HUDEP-2 (cell line): Measurements from ENCODE around the gene ITPR1.
A peak's percentile ranks its signal among the peaks of the same experiment; 100 is the strongest.

ENCODE experiments used
- DNase-seq, 76 experiments: peaks; one replicate each; lab custom pipeline; 2025; ENCODE audit not compliant: unreplicated experiment in 76 of 76; lab: John Stamatoyannopoulos, UW

Gene ITPR1

GRCh38 chr3:4508048-4508981, 15.2 kb downstream of the ITPR1 start:
- peak in 1 of 76 experiments; percentile 34 for DNase-seq

DNA sequence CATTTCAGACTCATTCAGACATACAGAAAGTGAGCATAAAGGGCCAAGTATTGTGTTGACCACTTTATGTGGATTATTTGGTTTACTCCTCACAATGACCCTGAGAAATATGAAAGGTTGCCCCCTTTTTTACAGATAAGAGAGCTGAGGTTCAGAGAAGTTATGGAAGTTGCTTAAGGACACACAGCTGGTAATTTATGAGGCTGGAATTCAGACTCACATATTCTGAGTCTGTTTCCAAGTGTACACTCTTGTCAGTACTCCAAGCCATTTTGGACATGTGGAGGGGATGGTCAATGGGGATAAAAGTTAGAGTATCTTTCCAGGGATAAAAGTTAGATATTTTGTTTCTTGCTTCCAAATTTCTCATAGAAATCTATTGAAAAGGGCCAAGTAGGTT, 15.9 kb downstream of the ITPR1 start:
- no peak for DNase-seq

DNA sequence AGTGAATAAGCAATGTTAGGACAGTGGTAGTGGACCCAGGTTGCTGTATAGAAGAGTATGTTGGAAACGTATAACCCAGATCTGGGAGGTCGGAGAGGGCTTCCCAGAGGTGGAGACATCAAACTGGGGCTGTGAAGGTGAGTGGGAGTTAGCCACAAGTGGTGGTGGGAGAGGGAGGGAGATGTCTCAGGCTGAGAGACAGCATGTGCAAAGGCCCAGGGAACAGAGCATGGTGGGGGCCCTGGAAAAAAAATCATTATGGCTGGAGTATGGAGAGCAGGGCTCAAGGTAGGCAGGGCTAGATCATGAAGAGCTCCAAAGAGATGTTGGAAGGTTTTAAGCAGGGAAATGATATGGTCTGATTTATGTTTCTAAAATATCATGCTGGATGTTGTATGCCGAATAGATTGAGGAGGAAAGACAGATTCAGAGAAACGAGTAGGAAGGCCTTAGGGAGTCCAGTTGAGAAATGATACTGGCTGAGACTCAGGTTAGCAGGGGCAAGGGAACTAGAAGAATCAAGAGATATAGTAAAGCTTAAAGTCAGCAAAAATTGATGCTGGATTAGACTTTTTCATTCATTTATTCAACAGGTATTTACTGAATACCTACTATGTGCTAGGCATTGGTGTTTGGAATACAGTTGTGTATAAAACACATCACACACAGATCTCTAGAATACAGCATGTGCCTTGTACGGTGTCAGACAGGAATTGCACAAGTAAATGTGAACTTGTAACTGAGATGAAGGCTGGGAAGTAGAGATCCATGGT, 17.0 kb downstream of the ITPR1 start:
- no peak for DNase-seq

DNA sequence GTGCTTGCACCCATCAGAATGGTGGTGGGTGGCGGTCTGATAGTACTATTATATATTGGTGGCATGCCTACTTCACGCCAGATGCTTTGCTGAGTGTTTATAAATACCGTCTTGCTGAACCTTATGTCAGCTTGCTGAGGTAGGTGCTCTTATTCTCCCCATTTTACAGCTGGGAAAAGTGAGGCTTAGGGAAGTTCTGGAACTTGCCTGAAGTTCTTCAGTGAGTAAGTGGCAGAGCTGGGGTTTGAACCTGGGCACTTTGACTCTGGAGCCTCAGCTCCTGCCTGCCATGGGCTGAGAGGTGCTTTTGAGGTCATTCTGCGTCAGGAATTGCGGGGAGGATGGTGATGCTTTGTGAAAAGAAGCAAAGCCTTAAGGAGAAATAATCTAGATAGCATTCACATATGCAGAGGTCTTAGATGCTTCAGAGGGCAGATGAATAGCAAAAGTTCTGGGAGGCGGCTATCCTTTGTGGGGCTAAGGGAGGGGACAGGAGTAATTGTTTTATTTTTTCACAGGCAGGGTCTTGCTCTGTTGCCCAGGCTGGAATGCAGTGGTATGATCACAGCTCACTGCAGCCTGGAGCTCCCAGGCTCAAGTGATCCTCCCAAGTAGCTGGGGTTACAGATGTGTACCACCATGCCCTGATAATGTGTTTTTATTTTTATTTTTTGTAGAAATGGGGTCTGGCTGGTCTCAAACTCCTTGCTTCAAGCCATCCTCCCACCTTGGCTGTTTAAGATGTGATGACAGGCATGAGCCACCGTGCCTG, 18.5 kb downstream of the ITPR1 start:
- DNase-seq, result no peak

DNA sequence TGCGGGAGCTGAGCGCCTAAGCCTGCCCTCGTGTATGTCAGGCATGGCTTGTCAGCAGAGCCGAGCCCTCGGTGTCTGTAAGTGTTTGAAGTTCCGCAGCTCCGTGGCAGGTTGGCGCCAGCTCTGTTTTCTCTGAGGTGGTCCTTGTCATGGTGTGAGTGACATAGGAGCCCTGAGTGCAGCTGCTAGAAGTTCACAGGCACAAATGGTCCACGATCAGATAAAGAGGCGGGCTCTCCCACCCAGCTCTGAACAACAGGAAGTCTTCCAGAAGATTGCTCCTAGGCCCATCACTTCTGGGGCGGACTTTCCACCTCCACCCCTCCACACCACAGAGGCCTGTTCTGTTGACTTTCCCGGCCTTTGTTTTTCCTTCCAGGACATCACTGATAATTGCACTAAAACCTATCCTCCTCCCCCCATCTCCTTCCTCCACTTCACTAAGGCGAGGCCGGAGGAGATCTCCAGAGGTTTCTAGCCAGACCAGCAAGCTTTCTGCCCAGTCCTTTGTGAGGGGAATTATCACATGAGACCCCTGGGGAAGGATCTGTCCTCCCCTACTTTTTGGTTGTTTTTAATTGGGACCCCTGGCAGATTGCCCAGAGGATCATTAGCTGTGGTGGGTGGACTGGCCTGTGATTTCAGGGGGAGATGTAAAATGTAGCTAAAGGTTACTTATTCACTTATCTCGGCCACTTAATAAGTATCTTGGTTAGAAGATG, 19.9 kb downstream of the ITPR1 start:
- no peak for DNase-seq

DNA sequence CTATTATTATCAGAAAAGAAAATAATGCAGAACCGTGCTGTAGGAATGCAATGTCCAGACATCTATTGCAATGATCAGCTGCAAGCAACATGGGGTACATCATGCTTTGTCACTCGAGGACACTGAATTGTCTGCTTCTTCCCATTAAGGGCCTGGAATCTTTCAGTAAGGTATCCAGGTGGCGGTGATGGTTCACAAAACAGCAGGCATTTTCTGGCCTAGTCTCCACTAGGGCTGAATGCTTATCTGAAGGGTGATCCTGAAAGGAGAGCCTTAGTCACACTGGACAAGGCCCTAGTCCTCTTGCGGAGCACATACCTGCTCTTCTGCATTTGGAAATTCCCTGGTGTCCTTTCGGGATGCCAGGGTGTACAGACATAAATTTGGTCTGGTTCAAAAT, 21.2 kb downstream of the ITPR1 start:
- DNase-seq, result no peak

DNA sequence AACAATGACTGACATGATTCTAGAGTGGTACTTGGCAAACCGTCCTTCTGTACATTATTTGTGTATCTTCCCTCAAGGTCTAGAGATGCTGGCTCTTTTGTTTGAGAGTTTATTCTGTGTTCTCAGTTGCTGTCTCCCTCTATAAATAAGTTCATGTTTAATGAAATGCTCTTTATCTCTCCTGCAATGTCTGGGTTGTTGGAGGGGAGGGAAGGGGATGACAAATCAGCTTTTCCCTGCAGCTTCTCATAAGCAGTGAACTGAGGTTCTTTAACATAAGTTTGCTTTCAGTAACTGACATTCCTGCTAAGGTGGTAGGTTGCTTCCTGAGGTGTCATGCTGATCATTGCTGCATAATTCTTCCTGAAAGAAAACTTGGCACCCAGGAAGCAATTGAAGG, 21.8 kb downstream of the ITPR1 start:
- DNase-seq, result no peak

DNA sequence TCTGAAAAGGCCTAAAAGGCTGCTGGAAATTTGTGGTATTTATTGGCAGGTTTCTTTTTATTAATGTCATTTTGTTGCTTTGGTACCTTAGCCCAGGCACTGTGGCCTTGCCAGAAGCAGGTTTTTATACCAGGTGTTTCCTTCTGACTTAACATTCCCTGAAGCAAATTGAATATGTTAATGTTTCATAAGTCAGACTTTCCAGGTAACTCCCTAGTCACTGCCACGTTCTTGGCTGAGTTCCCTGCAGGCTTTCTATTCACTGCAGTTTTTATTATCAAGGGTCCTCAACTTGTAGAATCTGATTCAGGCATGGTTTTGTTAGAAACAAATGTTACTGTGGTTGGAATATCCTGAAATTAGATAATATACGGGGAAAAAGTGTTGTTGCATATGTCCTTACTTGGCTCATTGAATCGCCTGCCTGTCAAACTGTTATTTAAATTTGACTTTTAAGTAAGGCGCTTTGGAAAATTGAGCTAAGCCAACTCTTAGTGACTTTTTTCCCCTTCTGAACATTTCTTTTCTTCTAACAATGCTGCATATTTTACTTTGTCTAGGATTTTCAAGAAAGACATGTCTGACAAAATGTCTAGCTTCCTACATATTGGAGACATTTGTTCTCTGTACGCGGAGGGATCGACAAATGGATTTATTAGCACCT, 22.9 kb downstream of the ITPR1 start:
- DNase-seq, result peak in 6 of 76 experiments; percentile 9 to 24 (median 20)

- DNase-seq, result no peak
Observed at GRCh38 chr3:4517093-4517492, 23.9 kb downstream of the ITPR1 start.

- no peak for DNase-seq
Observed at GRCh38 chr3:4517643-4518311, 24.6 kb downstream of the ITPR1 start.

DNA sequence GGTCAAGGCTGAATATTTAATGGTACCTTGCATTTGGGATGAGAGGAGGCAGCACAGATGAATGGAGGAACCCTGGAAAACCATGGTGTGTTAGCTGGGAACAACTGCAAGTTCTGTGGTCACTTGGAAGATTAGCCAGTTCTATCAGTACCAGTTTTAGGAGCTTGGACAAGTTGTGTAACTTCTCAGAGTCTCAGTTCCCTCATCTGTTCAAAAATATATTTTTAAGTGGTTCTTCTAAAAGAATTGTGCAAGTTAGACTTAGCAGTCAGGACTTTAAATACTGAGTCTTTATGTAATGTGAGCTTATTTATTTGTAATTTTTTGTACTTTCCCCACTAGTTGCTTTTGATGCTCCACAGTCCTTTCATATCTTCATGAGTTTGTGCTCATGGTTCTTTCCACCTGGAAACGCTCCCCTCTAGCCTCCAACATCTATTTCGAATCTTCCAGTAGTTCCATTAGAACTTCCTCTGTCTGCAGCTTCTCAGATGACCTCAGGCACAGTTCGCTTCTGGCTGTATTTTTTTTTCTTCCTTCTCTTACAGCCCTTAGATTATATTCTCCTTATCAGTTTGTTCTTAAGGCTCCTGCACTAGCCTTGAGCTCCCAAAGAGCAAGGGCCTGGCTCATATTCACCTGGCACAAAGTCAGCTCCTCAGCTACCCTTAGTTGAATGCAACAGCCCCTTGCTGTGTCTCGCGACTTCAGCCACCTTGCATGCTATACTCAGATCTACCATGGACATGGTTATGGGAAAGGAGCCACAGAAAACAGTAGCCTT, 27.1 kb downstream of the ITPR1 start:
- peak in 8 of 76 experiments; percentile 7 to 44 (median 12) for DNase-seq

DNA sequence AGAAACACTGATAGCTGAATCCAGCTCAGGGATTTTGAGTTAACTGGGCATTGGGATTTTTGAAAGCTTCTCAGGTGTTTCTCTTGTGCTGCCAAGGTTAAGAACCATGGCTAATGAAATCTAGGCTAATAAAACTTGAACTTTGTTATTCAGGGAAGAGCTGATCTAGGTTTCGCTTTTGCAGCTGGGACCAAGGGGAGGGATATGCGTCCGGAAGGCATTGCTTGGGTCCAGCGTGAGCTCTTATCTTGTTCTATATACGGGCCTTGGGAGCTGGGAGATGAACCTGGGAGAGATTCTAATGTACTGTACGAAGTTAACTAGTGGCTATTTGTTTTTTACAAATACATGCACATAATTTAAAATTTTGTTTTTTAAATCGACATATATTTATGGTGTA, 29.8 kb downstream of the ITPR1 start:
- no peak for DNase-seq

DNA sequence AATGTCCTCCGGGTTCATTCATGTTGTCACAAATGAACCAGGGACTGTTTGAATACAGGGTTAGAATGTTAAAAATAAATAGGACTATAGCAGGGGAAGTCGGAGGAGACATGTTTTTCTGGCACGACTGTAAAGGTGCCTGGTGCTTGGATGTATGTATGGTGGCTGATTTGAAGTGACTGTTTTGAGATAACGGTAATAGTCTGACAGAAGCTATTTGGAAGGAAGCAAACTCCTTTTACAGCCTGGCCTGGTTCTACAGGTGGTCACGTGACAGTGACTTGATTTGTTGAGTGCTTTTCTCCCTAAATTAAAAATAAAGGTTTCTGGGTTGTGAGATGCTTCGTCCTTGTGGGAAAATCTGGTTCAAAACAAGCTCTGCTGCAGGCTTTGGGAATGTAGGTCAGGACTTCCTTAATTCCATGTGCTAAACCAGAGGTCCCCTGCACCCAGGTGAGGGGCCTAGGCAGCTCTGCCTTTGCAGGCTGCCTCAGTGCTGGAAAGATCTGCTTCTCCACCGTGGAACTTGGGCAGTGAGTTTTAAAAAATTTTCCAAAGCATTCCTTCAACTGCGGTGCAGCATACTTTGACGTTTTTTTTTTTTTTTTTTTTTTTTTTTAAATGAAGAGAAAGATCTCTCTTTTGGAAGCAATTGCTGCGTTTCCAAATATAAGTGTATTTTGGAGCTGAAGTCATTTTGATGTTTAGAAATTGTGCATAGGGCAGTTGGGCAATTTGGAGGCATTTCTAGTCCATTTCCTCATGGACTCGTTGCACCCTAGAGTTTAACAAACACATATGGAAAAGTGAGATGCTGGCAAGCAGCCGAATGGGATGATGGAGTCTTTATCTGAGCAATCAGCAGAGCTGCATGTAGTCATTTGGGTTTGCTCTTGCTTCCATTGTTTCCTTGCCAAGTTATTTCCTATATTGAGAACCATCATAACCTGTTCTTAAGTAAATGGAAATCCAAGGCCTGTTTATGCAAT, 30.9 kb downstream of the ITPR1 start:
- no peak for DNase-seq

- no peak for DNase-seq
Observed at GRCh38 chr3:4525560-4526223, 32.5 kb downstream of the ITPR1 start.

DNA sequence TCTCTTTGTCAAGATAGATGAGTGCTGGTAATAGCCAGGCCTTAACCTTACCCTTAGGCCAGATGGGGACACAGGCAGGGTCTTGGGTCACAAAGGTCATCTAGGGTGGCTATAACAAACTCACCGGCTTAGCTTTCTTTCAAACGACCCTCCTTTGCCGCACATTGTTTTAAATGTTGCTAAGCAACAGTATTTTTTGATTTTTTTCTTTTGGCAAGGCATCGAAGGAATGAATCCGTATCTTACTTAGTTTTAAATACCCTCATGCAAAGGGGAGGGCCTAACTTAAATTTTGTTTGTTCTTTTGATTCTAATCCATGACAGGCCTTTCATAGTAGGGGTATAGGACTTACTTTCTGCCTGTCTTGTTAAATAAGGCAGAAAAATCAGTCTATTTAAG, 35.2 kb downstream of the ITPR1 start:
- no peak for DNase-seq

DNA sequence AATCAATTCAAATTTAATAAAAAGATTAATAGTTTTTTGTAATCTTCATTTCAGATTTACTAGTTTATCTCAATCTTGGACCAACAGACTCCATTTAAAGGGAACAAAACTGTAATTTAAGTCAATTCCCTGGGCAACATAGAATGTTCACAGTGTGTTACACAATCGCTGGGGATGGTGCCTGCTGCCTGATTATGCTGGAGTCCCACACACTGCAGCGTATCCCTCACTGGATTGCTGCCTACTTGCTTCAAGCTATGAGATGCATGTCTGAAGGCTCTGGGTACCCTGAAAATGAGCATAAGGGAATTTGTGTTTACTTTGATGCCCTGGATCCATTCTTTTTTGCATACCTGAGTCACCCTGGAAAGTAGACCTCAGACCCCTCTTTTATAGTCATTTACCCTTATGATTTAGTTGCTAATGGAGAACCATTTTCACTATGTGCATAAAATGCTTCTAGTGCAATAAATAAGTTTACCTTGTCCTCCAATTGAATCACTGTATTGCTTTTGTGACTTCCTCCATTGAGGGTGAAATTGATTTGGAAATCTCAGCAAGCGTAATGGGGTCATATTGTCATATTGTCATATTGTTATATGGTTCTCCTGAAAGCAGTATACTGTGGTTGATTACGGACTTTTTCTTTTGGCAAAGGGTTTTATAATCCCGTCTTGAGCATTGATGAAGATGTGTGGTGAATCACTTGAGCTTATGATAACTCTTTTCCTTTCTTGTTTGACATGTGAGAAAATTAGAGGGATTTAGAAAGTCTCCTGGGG, 35.9 kb downstream of the ITPR1 start:
- no peak for DNase-seq
